Embryonic facial prominence (tissue), 1 donor: ENCODE measurements around the gene TMEM266.

Experiments
- DNase-seq: peaks from one replicate; pipeline ENCODE4 v3.0.0-alpha.2; 2016; ENCODE audit errors: extremely low spot score

TMEM266 gene

DNA sequence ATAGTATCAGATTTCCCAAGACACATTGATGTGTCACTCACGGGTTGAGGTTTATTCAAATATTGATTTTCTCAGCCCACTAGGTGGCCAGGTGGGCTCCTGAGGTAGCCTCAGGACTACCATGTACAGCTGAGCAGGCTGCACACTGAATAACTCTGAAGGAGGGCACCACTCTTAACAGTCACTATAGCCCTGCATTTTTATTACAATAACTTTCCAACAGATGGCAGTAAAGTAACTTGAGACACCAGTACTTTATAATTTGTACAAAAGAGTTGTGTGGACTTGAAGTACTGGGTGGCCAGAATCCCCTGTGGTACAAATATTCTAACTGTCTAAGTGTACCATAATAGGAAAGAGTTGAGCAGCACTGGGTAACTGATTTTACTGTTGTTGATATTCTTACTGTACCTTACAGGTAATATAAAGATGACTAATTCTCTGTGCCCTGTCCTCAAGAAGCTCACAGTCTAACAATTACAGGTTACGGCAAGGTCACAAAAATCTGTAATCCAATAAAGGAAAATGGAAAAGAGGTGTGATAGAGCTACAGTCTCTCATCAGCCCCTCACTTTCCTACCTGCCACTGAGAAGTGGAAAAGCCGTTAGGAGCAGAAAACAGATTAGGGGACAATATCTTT, 175.5 kb downstream of the TMEM266 start:
- DNase-seq: no peak

DNA sequence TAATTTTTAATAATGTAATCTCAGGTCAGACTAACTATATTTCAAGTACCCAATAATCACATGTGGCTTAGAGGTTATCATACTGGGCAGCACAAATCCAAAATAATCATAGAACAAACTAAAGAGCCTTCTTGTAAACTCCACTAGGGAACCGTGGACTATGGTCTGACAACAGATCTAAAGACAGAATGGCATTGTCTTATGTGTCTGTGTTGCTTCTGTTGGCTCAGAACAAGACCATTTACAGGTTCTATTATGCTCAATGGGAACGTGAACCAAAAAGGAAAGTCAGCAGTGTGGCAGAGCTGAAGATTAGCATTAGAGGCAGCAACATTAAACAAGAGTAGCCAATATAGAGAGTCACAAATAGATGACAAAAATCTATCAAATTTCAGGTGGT, 176.6 kb downstream of the TMEM266 start:
- DNase-seq: no peak

DNA sequence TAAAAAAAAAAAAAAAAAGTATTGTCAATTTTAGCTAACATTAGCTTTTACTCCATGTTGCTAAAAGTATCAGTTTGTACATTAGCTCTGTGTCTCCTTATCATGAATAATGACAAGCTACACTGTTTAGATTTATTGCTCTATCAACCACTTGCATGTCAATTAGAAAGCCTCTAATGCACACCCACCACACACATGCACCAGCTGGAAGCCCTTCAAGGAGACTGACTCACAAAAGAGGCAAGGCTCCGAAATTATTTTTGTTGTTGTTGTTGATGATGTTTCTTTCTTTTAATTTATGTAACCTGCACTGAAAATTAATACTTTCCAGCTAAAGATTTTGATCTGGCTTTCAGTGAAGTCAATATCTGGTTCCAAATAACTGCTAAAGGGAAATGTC, 180.0 kb downstream of the TMEM266 start:
- DNase-seq: no peak

DNA sequence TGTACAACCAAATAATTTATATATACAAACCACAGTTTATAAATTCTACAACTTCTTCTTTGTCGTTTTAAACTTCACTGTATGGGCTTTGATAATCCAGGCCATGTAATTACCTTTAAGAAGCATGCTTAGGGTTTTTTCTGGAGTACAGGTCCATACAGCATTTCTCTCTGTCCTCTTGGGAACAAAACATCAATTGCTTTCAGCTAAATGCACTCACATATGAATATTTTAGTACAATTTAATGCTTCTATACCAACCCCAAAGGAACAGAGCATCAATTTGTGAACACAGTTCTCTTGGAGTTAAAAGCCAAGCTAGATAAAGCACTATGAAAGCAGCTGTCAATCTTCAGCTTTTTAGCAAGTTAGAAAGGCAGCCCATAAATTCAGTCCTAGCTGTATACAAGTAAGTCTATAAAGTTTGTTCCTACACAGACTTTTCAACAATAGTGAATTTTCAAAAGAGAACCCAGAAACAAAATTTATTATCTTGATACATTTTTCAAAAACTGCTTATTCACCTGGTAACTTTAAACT, 185.4 kb downstream of the TMEM266 start:
- DNase-seq: no peak

DNA sequence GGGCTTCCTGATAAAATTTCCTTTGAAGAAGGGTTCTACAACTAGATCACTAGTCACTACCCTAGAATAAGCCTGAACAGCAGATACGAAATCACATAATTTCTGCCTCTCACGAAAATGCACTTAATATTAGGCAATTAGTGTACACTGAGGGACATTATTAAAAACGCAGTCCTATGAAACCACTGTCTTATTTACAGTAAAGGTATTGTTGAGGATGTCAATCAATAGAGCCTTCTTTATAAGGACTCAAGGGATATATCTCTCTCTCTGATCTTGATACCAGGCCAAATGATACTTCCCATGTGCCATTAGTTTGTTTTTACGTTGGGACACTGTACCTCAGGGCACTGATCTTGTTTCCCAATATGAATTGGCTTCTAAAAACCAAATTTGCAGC, 191.9 kb downstream of the TMEM266 start:
- DNase-seq: no peak

DNA sequence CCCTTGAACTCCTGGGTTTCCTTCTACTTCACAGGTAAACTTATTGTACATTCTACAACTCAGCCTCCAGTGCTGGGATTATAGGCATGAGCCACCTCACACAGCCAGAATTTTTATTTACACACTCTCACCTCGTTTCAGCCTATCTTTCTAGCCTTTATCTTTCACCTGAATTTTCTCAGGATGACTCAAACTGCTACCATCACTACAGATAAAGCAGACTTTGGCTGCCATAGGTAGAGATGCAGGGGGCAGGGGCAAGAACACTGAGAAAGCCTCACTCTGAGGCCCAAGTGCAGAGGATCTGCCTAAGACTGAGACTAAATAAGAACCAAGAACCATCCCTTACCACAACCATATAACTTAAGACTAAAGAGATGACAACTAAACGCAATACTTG, 192.5 kb downstream of the TMEM266 start:
- no peak for DNase-seq

DNA sequence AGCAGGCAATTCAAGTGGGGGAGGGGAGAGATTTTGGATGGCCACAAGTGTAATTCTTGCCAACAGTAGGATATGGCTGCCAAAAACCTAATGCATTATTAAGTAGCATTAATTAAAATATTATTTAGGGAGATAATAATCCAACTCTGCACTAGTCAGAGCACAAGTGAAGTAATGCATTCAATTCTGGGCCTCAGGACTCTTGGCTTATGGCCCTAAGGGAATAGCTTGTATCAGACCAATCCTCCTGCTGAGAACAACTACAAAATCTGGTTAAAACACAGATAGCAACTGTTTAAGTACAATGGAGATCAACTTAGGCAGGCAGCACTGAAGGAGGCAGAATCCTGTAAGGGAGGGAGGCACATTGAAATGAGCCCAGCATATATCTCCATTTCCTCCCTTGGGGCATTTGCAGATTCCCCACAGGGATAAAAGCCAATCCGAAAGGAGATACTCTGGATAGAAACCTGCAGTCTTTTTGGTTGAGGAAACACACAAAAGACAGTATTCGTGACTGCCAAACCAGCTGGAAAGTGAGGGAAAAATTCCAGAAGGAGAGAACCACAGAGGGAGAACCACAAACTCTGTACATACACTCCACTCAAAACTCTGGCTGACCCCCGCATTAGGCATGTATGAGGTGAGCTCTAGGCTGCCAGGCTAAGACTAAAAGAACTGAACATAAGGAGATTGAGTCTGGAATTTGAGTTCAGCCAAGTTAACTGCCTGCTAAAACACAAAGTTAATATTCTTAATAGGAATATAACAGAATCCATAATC, 194.1 kb downstream of the TMEM266 start:
- DNase-seq: no peak
